Measurements from ENCODE around the gene SAPCD1. TPM values are rescaled to one million over a fixed set of nuclear protein-coding genes. Genes with fewer than 3 reads are reported as not detected.

SAPCD1 gene
- total RNA-seq, result under 1 TPM in 1 of 4 donors, not detected in 3; 0.83 TPM

DNA sequence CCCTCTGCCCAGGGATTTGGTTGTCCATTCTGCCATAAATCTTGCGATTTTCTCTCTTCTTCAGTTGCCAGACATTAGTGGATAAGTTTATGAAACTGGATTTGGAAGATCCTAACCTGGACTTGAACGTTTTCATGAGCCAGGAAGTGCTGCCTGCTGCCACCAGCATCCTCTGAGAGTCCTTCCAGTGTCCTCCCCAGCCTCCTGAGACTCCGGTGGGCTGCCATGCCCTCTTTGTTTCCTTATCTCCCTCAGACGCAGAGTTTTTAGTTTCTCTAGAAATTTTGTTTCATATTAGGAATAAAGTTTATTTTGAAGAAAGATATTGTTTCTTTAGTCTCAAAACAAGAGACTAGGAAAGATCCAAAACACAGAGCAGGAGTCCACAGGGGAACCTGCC is at the start of gene SAPCD1:
Gene SAPCD1, plus strand, starts transcription at position 301 of the 400 bp plus-strand sequence. CDS start 399 bp downstream, outside the sequence.
- DNase-seq (ENCODE audit: extremely low spot score), result no peak
- TF ChIP-seq POLR2A (IDR thresholded peaks at IDR 0.05; ENCODE audit: low read depth) (no peak), POLR2AphosphoS5 (IDR thresholded peaks at IDR 0.05) (no peak), CTCF (IDR thresholded peaks at IDR 0.05) (no peak), EP300 (IDR thresholded peaks at IDR 0.05) (no peak)
- intact Hi-C loops (cut with DNase I), result no loop called here
- WGBS, result 74% methylated on average over 4 of the region's 4 CpGs
- Histone ChIP-seq H3K36me3 (peaks cover 0 to 5% (median 0%) of the 10 kb centered on the region in 4 donors), H3K4me3 (no peak within 1 kb of the TSS), H3K27me3 (peaks cover 0 to 3% (median 0%) of the 10 kb centered on the region in 4 donors), H3K27ac (replicated peaks in 1 of 4) (no peak within 1 kb of the TSS), H3K4me1 (peaks cover 4 to 25% (median 19%) of the 10 kb centered on the region in 4 donors), H3K9me3 (no peaks in the 10 kb centered on the region)

DNA sequence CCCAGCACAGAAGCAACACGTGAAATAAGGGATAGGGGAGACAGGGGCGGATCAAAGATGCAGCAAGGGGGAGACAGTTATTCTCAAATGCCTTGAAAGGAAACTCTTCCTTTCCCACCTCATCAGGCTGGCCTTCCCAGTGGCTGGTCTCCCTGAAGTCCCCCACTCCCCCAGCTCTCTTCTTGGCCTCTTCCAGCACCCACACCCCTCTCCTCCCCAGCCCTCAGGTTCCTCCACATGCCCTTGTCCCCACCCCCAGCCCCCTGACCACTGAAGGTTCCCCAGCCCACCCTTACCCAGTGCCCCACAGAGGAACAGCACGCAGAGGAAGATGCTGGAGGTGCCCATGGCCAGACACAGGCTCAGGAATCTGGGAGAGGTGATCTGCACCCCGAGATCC is 49.0 kb upstream of the SAPCD1 start:
- H3K27me3 ChIP-seq, result peaks cover 0 to 6% (median 0%) of the 10 kb centered on the region in 4 donors
- WGBS, result 71% methylated on average over 4 of the region's 4 CpGs

DNA sequence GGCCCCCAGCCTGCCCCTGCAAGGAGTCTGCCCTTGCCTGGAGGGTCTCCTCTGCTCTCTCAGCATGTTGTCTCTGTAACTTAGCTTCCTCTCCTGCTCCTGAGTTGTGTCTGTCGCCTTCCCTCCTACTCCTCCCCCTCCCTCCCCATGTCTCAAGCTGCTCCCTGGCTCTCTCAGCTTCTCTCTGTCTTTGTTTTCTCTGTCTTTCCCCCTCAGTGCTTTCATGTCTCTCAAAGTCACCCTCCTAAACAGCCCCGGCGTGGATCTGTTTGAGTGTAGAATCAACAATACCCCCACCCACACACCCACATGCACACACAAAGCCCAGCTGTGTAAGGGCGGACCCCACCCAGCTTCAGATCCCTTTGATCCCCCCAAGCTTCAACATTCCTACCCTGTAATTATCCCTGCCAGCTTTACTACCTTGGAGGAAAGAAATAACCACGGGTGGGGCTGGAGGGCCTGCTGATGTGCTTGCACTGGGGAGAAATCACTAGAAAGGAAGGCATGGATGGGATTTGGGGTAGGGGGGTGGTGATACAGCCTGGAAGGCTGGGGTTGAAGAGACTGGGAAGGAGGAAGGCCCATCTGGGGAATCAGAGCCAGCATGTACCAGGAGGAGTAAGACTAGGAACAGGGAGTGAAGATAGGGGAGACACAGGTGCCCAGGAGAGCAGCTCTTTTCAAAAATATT is 48.3 kb upstream of the SAPCD1 start:
- H3K36me3 ChIP-seq, result no peaks in the 10 kb centered on the region
- H3K4me3 ChIP-seq, result no peak overlapping the region
- intact Hi-C loops (cut with DNase I), result no loop called here
- no peak for DNase-seq (ENCODE audit: extremely low spot score)
- no peak overlapping the region for H3K27ac ChIP-seq (replicated peaks in 1 of 4)
- TF ChIP-seq CTCF (IDR thresholded peaks at IDR 0.05) (no peak), POLR2A (IDR thresholded peaks at IDR 0.05; ENCODE audit: low read depth) (no peak), POLR2AphosphoS5 (IDR thresholded peaks at IDR 0.05) (no peak), EP300 (IDR thresholded peaks at IDR 0.05) (no peak)
- H3K9me3 ChIP-seq, result no peaks in the 10 kb centered on the region
- peaks cover 0 to 6% (median 0%) of the 10 kb centered on the region in 4 donors for H3K27me3 ChIP-seq
- WGBS, result 52% methylated on average over 5 of the region's 5 CpGs
- no peaks in the 10 kb centered on the region for H3K4me1 ChIP-seq

More for the DNA sequence above, 49.0 kb upstream of the SAPCD1 start:
- H3K4me3 ChIP-seq, result no peak overlapping the region
- no peaks in the 10 kb centered on the region for H3K36me3 ChIP-seq
- no peaks in the 10 kb centered on the region for H3K9me3 ChIP-seq
- intact Hi-C loops (cut with DNase I), result no loop called here
- TF ChIP-seq CTCF (IDR thresholded peaks at IDR 0.05), result no peak
- no peak for TF ChIP-seq POLR2AphosphoS5 (IDR thresholded peaks at IDR 0.05)
- TF ChIP-seq POLR2A (IDR thresholded peaks at IDR 0.05; ENCODE audit: low read depth), result no peak
- no peak for TF ChIP-seq EP300 (IDR thresholded peaks at IDR 0.05)
- no peak for DNase-seq (ENCODE audit: extremely low spot score)
- H3K27ac ChIP-seq (replicated peaks in 1 of 4), result no peak overlapping the region
- no peaks in the 10 kb centered on the region for H3K4me1 ChIP-seq

DNA sequence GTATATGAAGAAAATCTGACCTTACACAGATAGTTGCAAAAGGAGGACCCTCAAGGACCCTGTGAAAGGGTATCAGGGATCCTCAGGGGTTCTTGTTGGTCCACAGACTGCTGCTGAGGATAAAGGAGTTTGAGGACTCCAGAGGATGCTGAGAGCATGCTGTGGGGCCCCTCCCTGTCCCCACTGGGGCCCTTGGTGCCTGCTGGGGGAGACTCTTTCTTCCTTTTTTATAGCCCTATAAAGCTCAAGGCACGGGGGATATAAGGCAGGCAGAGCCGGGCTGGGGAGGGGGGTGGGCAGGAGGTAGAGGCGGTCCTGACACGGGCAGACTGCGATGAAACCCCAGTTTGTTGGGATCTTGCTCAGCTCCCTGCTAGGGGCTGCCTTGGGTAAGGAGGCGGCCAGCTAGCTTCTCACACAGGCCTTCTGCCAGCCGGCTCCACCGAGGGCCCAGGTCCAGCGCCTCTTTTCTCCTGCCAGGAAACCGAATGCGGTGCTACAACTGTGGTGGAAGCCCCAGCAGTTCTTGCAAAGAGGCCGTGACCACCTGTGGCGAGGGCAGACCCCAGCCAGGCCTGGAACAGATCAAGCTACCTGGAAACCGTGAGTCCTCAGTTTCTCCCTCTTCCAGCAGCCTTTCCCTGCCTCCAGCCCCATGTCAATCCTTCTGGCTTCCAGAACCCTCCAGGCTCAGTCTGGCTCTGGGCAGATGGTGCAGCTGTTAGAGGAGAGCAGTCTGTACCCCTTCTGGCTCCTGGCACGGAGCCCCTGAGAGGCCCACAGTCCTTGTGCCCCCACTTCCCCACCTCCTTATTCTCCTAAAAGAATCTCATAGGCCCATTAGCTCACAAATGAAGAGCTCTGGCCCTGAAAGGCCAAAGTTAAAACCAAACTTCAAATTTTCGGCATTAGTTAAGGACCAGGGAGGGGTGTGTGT is 47.2 kb upstream of the SAPCD1 start, which contains the start of gene LY6G6D:
Gene LY6G6D, plus strand, starts transcription at position 327 of the 937 bp plus-strand sequence. Its CDS starts 8 bp downstream, at position 335.
- intact Hi-C loops (cut with DNase I), result no loop called here
- no peak within 1 kb of the TSS for H3K27ac ChIP-seq (replicated peaks in 1 of 4)
- H3K27me3 ChIP-seq, result peaks cover 0 to under 1% (median 0%) of the 10 kb centered on the region in 4 donors
- 67% methylated on average over 10 of the region's 16 CpGs for WGBS
- TF ChIP-seq POLR2A (IDR thresholded peaks at IDR 0.05; ENCODE audit: low read depth) (no peak), EP300 (IDR thresholded peaks at IDR 0.05) (no peak), CTCF (IDR thresholded peaks at IDR 0.05) (no peak), POLR2AphosphoS5 (IDR thresholded peaks at IDR 0.05) (no peak)
- H3K9me3 ChIP-seq, result no peaks in the 10 kb centered on the region
- no peaks in the 10 kb centered on the region for H3K36me3 ChIP-seq
- no peak within 1 kb of the TSS for H3K4me3 ChIP-seq
- no peak for DNase-seq (ENCODE audit: extremely low spot score)
- H3K4me1 ChIP-seq, result no peaks in the 10 kb centered on the region
